Stimulated activated CD8-positive, alpha-beta memory T cell treated with anti-CD3 and anti-CD28 coated beads, Interleukin-4, amount 100 ng/mL, for 48 hours (primary cell): ENCODE data around the gene MUS81.
"Not testable (repeated sequence)": the region's sequence is repeated elsewhere in the genome, so short reads cannot be mapped to it uniquely, and the experiment has no call there.

Experiments
- DNase-seq: peaks from one replicate; pipeline ENCODE4 v3.0.0-alpha.2; 2020

The MUS81 gene

DNA sequence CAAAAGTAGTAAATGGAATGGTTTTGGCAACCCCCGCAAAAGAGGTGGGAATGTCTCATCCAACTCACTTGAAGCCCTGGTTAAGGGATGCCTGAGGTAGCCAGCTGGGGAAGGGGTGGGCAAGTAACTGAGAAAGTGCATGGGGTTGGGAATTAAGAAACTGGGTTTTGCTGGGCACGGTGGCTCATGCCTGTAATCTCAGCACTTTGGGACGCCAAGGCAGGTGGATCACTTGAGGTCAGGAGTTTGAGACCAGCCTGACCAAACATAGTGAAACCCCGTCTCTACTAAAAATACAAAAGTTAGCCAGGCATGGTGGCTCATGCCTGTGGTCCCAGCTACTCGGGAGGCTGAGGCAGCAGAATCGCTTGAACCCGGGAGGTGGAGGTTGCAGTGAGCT, 11.5 kb upstream of the MUS81 start:
- not testable (repeated sequence) for DNase-seq

DNA sequence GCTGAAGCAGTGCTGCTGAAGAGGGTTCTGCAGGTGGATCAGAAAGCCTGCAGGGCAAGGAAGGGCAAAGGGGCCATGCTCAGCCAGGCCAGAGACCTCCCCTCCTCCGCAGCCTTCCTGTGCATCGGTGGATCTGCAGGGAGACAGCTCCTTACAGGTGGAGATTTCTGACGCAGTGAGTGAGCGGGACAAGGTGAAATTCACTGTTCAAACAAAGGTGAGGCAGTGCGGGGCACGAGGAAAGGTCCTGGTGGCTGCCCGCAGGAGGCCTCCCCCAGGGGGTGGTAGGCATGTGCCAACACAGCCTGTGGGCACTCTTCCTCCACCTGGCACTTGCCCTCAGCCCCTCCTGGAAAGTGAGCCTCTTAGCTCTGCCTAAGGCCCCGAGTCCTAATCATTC, 10.9 kb upstream of the MUS81 start:
- DNase-seq, result no peak

DNA sequence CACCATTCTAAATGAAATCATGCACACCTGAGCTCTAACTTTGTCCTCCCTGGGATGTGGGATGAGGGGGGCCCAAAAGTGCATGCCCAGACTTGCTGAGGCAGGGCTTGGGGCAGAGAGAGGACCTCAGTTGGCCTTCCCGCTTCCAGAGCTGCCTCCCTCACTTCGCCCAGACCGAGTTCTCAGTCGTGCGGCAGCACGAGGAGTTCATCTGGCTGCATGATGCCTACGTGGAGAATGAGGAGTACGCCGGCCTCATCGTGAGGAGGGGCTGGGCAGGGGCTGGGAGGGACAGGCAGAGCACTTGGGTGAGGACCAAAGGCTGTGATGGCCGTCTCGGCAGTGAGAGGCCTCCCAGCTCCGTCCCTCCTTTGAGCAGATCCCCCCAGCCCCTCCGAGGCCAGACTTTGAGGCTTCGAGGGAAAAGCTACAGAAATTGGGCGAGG, 10.4 kb upstream of the MUS81 start:
- no peak for DNase-seq

DNA sequence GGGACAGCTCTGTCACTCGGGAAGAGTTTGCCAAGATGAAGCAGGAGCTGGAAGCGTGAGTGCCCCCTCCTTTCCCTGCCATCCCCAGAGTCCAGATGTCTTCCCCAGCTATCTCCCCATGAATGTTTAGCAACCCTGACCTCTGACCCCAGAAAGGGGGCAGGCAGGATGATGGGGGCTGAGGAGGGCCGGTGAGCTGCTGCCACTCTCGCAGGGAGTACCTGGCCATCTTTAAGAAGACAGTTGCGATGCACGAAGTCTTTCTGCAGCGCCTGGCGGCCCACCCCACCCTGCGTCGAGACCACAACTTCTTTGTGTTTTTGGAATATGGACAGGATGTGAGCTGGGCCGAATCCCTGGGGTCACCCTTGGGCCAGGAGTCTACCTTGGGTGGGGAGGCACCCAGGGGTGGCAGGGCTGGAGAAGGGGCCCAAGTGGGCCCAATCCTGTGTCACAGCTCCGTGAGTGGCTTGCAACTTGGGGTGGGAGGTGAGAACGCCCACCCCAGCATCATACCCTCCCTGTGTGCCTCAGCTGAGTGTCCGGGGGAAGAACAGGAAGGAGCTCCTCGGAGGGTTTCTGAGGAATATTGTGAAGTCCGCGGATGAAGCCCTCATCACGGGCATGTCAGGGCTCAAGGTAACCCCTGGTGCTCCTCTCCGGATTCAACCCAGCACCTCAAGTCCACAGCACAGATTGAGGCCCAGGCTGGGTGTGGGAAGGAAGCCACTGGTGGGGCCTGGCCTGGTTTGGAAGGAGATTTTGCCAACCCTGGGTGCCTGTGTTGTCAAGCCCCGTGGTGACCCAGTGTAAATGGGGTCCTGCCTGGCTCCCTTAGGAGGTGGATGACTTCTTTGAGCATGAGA, 9.8 kb upstream of the MUS81 start:
- DNase-seq, result peak; percentile 32

DNA sequence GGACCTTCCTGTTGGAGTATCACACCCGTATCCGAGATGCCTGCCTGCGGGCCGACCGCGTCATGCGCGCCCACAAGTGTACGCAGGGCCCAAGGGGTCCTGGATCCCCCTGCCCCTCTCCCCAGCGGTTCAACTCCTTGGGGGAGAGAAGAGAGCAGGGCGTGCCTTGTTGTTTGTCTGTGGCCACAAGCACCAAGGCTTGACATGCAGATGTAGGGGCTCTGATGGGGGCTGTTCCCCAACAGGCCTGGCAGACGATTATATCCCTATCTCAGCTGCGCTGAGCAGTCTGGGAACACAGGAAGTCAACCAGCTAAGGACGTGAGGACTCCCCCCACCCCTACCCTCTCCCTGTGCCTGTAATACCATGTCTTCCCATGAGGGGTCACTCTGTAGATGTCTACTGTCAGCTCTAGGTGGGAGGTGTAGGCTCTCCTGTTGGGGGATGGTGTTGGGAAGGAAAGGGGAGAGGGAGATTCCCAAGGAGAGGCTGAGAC, 9.1 kb upstream of the MUS81 start:
- DNase-seq, result peak; percentile 62

DNA sequence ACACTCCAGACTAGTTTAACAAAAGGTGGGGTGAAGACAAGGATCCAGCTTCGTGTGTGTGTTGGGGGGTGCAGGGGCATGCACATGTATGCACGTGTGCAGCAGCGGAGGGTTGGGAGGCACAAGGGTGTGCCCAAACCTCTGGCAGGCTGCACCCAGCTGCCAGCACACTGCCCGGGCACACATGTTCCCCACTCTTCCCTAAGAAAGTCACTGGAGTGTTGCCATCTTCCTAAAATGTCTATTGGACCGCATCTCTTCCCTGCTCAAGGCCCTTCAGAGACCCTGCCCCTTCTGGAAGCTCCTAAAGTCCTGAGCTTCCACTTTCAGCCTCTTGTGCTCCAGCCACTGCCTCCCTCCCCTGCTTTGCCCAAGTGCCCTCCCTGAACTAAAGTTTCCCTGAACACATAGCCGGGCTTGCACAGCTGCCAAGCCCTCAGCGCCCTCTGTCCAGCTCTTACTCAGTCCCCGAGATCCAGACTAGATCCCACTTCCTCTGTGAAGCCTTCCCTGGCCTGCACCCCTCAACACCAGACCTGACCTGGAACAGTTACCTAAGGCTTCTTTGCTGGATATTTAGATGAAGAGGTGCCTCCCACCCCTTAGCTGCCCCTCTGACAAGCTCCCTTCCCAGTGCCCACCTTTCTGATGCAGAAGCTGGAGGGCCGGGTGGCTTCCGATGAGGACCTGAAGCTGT, 8.3 kb upstream of the MUS81 start:
- DNase-seq, result peak; percentile 27

DNA sequence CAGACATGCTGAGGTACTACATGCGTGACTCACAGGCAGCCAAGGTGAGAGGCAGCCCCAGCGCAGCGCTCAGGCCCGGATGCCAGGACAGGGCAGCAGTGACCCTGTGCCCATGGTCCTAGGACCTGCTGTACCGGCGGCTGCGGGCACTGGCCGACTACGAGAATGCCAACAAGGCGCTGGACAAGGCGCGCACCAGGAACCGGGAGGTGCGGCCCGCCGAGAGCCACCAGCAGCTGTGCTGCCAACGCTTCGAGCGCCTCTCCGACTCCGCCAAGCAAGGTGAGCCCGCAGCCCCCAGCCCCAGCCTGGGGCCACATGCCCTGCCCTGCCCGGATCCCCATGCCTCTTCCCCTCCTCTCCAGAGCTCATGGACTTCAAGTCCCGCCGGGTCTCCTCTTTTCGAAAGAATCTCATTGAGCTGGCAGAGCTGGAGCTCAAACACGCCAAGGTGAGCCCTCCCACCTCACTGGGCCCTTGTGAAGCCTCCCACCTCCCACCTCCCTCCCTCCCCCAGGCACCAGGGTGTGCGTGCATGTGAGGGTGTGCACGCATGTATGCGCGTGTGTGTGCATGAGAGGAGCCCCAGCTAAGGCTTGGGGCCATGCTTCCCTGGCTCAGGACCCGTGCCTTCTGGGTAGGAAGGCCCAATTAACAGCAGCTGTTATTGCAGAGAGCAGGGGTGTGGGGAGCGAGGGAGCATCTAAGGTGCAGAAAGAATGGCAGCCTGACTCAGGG, 7.6 kb upstream of the MUS81 start:
- DNase-seq, result peak; percentile 37

DNA sequence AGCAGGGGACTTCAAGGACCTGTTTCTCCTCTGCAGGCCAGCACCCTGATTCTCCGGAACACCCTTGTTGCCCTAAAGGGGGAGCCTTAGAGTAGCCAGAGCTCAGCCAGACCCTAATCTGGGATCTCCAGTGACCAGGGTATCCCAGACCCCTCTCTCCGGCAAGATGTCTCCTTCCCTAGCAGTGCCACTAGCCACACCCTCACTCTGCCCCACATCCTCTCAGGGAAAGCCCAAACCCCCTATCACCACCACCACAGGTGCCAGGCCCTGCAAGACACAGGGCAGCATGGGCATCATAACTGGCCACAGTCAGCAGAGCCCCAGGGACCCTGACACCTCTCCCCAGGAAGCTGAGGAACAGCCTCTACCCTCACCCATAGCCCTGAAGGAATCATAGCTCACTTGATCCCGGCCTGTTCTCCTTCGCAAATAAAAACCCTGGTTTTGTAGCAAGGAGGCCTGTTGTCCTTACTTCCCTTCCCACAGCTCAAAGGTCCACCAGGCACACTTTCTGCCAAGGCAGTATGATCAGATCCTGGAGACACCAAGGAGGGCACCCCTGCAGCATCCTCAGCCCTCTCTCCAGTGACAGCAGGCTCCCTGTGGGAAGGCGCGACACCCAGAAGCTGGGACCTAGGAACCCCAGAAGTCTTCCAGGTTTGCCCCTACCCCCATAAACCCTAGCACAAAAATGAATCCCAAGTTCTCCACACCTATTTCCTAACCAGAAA, 6.8 kb upstream of the MUS81 start:
- peak; percentile 25 for DNase-seq

DNA sequence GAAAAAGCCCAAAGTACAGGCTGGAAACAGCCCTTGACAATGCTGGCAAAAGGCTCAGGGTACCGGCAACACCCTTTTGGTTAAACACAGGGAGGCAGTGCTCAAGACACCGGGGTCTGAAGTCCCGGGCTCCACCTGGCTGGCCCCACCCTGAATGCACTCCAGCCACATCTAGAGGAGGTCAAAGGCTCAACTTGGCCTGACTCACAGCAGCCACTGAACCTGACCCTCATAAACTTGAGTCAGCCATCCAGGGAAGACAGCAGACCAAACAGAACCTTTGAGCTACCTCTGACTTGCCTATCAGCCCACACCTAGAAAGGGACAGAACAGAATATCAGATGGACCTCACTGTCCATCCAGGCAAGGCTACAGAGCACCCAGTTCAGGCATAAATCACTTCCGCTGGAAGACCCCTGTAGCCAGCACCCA, 6.1 kb upstream of the MUS81 start:
- peak; percentile 23 for DNase-seq

DNA sequence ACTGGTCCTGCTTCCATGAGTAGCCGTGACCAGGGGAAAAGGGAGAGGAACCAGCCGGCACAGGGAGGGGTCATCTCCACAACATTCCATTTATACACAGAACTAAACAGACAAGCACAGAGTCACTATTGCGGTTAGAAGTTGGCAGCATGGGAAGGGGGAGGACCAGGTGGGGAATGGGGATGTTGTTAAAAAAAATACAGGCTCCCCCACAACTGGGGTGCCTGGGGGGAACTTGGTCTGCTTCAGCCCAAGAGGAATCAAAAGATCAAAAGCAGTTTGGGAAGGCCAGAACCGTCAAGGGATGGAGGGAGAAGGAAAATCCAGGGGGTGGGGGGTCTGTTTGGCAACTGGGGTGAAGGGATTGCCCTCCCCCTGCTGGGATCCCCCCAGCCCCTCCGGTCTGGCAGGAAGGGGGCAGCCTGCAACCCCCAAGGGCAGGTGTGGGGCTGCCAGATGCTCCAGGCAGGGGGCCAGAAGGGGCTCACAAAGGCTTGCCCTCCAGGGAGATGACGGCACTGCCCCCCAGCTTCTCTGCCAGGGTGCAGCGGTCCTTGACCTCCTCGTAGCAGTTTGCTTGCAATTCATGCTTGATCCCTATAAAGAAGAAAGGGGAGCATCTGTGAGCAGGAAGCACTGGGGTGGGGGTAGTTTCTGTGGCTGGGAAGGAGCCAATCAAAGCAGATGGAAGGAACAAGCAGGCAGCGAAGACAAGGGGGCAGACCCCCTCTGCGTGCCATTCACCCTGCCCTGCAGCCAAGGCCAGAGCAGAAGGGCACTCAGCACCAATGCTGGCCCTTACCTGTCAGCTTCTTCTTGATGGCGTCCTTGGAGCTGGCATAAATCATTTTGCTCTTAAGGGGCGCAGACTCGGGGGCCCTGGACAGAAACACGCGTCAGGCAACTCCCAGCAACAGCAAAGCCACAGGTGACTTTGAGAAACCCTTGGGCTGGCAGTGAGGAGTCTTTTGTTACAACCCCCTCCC, 5.1 kb upstream of the MUS81 start:
- DNase-seq, result peak; percentile 23

DNA sequence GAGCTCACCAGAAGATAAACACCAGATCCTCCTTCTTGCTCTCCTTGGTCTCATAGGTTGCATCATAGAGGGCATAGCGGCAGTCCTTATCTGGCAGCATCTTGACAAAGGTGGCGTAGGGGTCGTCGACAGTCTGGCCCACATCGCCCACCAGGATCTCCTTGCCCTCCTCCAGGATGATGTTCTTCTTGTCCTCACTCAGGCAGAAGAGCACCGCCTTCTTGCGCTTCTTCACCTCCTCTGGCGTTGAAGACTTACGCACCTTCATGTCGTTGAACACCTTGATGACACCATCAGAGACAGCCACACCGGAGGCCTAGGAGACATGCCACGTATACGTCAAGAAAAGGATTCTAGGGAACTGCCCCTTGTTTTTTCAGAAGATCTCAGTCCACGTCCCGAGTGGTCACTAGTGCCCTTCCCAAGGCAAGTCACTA, 4.3 kb upstream of the MUS81 start:
- DNase-seq, result peak; percentile 22

DNA sequence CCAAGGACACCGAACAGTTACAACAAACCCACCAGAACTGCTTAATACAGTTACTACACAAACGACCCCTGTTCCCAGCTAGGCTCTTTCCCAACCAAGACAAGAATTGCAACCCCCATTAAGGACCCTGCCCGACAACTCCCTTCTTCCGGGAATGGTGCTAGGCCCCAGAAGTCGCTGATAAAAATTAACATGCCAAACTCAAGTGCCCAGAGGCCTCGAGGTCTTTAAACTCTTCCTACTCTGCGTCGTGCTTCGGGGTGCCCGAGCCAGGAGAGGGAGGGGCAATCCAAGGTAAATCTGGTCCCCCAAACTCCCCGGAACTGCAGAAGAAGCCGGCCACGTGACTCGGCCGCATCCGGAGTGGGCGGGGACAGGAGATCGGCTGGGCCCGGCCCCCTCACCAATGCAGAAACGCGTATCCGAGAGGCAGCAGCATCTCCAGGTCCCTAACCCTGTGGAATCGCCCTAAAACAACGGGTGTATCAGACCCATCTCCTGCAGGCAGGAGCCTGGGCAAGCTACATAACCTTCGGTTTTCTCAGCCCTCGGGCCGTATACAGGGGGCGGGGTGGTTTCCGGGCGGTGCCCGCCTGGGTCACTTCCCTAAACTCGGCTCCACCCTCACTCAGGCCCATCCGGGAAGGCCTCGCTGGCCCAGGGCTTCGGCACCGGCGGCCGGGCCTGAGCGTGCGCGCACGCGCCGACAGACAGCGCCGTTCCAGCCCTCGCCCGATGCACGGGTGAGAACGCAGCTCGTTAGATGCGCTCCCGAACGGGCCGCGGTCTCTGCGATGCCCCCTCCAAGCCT, 3.3 kb upstream of the MUS81 start:
- DNase-seq, result peak; percentile 87

DNA sequence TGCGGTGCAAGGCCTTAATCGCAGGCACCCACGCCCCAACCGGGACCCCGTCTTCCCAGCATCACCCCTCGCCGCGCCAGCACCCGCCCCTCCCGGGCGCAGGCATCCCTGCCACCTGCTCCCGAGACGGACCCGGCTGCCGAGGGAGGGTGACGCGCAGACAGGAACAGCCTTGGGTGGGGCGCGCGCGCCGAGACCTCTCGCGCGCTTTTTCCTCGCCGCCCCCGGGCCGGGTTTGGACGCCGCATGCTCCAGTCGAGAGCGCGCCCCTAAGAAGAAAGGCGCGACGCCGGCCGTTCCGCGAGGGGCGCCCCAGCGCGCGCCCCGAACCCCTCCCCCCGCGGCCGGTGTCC, 2.8 kb upstream of the MUS81 start:
- peak; percentile 71 for DNase-seq

DNA sequence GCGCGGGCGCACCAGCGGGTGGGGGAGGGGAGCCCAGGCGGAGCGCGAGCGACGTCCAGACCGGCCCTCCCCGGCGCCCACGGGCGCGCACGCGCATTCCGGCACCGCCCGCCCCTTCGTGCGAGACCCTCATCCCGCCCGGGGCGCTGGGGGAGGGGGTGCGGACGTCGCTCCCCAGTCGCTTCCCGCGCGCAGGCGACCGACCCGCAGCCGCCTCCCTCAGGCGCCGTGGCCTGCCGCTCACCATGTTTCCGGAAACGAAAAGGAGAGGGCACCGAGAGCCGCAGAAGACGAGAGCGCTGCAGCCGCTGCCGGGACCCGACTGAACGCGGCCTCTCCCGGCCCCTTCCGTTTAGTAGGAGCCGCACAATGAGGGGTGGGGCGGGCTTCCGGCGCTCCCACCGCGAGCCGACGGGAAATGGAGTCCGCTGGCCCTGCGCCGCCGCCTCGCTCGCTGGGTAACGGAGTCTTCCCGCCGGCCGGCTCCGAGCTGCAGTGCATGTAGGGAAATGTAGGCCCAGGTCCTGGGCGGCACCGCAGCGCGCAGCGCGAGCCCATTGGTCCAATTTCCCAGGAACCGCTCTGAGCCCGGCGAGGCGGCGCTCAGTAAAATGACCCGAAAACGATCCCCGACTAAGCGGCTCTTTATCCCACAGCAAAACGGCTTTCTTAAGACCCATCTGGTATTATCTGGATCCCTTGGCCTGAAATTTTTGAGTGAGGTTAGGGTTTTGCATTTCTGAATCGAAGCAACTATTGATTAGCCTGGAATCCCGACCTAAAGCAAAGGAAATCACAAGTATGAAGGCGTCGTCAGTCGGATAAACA, 2.2 kb upstream of the MUS81 start, which contains the start of gene CFL1:
Gene CFL1 (minus strand): TSS at position 328 of the 828 bp plus-strand sequence. CDS start 81 bp downstream, at position 247.
- peak; percentile 97 for DNase-seq

DNA sequence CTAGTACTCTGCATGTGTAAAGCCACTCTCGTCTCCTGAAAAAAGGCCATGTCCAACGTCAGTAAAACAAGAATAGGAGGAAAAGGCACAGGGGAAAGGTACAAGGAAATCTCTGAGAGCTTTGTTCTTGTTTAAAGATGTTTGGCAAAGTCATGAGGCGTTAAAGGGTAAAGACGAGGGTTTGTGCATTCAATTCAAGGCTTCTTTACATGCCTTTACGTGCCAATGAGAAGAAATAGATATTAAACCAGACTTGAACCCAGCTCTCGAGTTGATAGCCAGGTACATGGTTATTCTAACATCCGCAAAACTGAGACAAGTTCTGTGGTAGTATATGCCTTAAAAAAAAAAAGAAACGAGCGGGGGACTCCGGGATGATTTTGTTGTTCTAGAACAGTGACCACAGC, 1.5 kb upstream of the MUS81 start:
- DNase-seq, result no peak

DNA sequence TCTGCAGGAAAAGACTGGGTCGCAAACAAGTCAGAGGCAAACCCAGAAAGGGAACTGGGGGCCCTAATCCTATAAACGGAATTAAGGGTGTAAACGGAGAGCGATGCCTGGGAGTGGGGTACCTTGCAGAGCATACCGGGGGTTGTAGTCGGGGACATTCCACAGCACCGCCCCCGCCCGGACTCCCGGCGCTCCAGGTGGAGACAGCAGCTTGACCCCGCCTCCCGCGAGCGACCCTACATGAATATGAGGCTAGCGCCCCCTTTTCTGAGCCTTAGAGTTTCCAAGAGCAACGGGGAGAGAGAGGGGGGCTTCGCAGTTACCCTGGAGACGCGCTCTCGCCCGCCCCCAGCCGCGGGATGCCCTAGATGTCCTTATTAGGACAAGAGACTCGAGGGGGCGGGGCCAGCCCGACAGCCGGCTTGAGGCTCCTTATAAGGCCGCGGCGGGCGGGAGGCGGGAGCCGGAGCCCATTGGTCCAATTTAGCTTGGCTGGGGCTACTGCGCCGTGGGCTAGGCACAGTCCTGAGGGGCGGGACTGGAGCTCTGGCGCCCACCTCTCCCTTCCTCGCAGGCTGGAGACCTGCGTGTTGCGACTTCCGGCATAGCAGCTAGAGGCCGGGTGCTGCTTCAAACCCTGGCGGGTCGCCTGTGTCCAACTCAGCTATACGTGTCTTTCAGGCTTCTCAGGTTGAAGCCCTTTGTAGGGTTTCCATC, 980 bp upstream of the MUS81 start:
- DNase-seq, result peak; percentile 99

DNA sequence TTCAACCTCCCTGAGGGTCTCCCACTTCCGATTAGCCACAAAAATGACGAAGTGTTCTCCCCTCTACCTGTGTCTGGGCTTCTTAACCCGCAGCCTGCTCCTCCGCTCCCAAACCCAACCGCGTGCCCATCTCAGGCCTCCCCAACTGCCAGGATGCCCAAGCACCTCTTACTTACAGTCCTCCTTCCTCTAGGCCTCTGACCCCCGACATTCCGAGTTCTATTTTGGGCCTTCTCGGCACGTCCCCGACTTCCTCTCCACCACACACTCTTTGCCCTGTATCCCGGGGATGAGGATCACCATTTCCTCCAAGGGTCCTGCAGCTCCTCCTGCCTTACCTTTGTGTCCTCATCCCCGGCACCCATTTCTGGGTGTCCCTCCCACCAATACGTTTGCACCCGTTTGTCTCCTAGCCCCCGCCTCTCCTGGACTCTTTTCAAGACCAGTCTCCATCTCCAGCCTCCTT, 388 bp upstream of the MUS81 start:
- DNase-seq, result peak; percentile 69

DNA sequence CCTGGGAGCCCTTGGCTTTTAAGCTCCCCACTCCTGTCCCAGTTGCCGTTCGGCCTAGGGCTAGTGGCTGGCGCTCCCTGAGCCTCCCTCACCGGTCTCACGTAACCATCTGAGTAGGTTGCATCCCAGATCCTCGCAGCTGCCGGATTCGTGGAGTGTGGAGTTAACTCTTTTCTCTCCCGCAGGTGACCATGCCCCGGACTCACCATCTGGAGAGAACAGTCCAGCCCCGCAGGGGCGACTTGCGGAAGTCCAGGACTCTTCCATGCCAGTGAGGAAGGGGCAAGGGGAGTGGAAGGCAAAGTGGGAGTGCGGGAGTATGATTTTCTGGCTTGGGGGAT, 902 bp downstream of the MUS81 start:
- no peak for DNase-seq
